NCI-H2227 treated with DMSO at 0.1 percent for 48 hours (cell line): ENCODE results near the gene ATAD3C.
"Not testable (repeated sequence)": the region's sequence is repeated elsewhere in the genome, so short reads cannot be mapped to it uniquely, and the experiment has no call there.

Experiments
- DNase-seq: peaks from one replicate; lab custom pipeline; 2025; lab: John Stamatoyannopoulos, UW

Gene ATAD3C

DNA sequence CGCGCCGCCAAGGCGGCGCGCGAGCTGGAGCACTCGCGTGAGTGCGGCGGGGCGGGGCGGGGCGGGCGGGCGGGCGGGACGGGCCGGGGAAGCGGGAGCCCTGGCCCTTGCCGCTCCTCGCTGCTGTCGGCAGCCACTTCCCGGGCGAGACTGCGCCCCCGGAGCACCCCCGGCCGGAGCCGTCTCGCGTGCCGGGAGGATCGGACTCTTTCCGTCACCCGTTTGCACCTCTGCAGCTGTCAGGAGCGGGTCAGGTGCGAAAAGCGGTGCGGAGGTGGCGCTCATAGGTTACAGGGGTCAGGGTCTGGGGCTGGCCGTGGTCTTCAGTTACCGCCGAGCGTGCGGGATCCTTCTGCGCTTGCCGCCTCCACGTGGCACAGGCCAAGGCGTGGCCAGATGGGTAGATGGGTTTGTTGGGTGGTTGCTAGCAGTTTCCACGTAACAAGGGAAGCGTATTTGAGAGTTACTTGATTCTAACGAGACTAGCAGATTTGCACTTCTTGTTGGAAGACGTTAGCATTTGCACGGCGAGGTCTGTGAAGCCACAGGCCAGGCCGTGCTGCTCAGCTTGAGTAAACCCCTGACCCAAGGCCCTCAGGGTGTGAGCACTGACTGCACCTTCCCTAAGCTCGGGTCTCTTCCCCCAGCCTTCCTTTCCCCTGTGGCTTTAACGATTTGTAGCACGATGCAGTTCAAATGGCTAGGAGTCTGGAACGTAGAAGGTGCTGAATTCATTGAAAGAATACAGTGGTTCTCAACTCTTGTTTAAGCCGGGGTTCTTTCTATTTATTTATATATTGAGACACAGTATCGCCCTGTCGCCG is 22.8 kb downstream of the ATAD3C start:
- not testable (repeated sequence) for DNase-seq

DNA sequence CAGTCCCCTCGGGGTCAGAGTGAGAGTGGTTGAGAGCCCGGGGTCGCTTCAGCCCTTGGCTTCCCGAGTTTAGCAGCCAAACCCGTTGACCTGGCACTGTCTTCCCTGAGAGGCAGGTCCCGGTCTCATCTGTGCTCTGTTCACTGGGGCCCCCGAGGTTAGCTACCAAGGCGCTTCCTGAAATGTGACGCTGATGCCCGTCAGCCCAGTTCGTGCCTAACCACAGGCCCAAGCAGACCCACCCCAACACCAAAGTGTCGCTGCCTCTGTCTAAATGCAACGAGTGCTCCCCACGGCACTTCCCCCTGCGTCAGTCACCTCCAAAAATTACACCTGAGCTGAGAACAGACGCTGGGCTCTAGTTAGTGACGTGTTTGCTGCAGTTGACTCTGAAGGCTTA is 26.5 kb downstream of the ATAD3C start:
- not testable (repeated sequence) for DNase-seq

GRCh38 chr1:1477206-1477605 is 27.7 kb downstream of the ATAD3C start:
- no peak for DNase-seq

DNA sequence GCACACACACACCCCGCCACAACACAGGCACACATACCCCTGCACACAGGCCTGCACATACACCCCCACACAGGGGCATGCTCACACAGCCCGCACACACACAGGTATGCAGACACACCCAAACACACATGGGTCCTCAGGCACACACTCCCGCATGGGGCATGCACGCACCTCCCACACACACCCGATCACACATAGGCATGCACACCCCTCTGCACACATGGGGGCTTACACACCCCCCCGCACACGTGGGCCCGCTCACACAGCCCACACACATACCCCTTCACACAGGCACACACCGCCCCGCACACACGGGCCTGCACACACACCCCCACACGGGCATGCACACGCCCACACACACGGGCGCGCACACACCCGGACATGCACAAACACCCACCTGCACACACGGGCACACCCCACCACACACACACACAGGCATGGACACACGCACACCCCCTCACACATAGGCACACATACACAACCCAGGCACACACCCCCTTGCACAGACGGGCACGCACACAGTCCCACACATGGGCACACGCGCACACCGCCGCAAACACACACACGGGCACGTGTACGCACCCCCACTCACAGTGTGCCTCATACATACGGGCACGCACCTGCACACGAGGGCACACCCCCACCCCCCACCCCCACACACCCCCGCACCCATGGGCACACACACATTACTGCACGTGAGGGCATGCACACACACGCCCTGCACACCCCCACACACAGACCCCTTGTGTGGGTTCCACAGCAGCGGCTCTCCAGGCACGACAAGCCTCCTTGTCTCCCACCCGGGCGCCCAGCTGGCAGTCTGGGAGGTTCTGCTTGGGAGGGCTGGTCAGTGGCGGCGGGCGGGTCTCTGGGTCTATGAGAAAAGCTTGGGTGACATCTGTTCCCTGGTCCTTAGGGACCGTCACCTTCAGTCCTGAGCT is 30.3 kb downstream of the ATAD3C start:
- no peak for DNase-seq

DNA sequence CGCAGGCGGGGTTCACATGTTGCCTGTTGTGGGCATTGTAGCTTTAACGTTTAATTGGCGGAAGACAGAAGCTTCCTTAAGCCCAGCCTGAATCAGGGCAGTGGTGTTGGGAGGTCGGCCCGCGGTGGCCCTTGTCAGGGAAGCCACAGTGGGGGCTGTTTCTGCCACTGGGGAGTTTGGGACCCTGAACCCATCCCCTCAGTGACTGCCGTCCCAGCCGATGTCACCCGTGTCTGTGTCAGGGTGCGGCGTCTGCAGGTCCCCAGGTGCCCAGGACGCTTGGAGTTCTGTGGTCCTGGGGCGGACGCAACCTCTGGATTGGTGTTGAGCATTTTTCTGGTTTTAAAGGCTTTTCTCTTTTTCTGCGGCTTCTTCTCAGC is 31.0 kb downstream of the ATAD3C start:
- DNase-seq, result not testable (repeated sequence)

DNA sequence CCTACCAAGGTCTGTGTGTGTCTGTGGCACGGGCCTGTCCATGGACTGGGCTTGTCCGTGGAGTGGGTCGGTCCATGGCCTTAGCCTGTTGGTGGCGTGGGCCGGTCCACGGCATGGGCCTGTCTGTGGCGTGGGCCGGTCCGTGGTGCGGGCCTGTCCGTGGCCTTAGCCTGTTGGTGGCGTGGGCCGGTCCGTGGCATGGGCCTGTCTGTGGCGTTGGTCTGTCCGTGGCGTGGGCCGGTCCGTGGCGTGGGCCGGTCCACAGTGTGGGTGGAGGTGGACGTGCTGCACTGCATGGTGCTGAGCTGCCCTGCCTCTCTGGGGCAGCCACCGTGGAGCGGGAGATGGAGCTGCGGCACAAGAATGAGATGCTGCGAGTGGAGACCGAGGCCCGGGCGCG is 32.3 kb downstream of the ATAD3C start:
- DNase-seq, result not testable (repeated sequence)

GRCh38 chr1:1482856-1483255 is 33.4 kb downstream of the ATAD3C start:
- no peak for DNase-seq

DNA sequence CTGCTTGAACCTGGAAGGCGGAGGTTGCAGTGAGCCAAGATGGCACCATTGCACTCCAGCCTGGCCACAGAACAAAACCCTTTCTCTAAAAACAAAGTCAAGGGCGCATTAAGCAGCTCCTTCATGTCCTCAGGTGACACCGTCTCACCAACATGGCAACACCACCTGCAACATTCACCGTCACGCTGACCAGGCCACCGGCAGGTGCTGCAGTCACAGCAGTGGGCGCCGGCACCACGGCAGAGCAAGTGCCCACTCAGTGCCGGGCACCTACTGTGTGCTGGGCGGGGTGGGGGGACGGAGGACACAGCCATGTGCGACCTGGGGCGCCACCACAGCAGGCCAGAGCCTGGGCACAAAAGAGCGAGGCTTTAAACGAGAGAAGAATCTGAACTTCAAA is 34.2 kb downstream of the ATAD3C start:
- DNase-seq, result no peak

- DNase-seq, result not testable (repeated sequence)
Measured at GRCh38 chr1:1484976-1485750, 35.7 kb downstream of the ATAD3C start.

GRCh38 chr1:1485755-1486317 is 36.3 kb downstream of the ATAD3C start:
- DNase-seq, result not testable (repeated sequence)

DNA sequence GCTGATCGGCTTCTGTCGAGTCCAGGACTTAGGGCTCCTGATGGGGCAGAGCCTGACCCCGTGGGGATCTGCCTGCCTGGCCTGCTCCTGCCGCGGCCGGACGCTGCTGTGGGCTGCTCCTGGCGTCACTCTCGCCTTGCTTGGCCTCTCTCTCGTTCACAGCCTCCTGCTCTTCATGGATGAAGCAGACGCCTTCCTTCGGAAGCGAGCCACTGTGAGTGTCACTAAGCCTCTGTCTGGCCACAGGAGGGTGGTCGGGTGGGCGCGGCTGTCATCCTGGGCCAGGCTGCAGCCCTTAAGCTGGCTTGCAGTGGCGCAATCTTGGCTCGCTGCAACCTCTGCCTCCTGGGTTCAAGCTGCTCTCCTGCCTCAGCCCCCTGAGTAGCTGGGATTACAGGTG is 38.2 kb downstream of the ATAD3C start:
- DNase-seq, result no peak

DNA sequence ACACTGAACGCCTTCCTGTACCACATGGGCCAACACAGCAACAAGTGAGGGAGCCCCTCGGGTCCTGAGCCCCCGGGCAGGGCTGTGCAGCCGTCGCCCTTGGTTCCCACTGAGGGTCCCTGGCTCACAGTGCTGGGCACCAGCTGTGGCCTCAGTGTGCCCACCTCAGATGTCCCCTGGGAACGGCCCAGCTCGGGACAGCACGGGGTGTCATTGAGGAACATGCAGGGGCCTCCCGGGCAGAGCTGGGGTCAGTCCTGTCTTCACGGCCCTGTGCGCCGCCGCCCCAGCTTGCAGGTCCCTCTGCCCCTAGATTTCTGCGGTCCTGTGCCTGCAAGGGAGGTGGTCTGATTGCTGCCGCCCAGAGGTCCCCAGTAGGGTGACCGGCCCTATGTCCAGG is 39.7 kb downstream of the ATAD3C start:
- DNase-seq, result no peak

DNA sequence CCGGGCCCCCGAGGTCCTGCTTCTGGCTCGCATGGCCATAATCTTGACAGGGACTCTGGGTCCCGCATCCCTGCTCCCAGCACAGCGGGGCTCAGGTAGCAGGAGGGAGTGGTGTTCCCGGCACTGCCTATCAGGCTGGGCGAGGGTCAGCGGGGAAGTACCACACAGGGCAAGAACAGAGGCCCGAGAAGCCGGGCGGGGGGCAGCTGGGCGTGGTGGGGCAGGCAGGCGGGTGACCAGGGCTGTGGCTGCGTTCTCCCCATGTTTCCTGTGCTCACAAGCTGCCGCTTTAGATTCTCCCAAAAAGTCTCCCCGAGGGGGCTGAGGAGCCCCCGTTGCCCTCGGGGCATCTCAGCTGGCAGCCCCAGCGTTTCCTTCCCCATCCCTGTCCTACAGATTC is 40.4 kb downstream of the ATAD3C start:
- DNase-seq, result no peak

DNA sequence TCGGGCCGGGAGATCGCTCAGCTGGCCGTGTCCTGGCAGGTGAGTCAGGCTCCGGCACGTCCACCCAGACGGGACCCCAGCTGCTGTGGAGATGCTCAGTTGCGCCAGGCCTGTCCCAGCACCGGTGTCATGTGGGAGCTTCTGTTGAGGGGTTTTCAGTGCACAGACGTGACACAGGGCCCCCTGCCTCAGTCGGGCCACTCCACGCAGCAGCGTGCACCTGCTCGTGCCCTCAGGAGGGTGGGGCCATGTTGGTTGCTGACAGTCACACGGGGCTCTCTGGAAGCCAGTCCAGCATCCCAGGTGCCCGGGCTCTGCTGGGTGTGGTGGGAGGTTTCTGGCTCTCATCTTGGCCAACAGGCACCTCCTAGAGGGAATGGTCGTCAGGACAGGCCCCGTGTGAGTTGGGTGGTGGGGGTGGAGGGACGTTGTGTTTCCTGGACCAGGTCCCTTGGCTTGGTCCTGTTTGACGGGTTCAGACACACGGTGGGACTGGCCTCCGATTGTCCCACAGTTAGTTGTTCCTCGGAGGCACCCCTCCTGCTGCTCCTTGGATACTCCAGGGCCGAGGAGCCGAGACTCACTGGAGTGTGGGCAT is 41.2 kb downstream of the ATAD3C start:
- no peak for DNase-seq

DNA sequence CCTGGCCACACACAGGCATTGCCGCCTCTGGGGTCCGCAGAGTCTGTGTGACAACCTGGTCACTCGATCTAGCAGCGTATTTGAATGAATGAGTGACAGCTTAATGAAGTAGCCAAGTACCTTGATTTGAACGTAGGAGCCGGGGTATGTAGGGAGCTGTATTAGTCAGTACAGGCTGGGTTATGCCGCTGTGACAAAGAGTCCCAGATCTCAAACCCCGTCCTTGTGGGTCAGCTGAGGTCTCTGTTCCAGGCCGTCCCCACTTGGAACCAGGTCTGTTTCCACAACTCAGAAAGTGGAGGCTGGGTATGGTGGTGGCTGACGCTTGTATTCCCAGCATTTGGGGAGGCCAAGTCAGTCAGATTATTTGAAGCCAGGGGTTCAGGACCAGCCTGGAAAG is 42.1 kb downstream of the ATAD3C start:
- no peak for DNase-seq

DNA sequence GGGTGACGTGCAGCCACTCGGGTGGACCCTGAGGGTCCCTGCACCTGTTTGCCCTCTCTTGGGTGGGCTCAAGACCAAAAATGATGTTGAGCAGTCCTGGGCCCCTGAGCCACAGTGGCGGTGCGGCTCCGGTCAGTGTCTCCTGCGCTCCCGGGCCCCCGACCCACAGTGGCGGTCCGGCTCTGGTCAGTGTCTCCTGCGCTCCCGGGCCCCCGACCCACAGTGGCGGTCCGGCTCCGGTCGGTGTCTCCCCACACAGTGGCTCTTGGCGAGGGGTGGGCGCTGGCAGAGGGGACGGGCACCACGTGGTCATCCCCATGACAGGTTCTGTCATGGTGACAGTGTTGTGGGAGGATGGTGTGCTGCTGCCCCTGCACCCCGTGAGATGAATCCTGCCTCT is 44.8 kb downstream of the ATAD3C start:
- not testable (repeated sequence) for DNase-seq

GRCh38 chr1:1495461-1495975 is 46.0 kb downstream of the ATAD3C start:
- DNase-seq, result not testable (repeated sequence)

DNA sequence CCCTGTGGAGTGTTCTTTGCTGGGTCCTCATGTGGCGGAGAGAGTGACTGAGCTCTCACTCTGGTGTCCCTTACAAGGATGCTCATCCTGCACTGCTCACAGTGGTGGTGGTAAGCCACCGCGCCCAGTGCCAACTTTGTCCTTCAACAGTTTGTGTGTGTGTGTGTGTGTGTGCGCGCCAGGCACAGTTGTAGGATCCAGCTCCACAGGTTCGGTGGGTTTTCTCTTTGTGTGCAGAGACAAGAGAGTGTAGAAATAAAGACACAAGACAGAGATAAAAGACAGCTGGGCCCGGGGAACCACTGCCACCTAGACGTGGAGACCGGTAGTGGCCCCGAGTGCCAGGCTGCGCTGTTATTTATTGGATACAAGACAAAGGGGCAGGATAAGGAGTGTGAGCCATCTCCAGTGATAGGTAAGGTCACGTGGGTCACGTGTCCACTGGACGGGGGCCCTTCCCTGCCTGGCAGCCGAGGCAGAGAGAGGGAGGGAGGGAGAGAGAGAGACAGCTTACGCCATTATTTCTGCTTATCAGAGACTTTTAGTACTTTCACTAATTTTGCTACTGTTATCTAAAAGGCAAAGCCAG is 55.4 kb downstream of the ATAD3C start:
- DNase-seq, result peak; percentile 13

DNA sequence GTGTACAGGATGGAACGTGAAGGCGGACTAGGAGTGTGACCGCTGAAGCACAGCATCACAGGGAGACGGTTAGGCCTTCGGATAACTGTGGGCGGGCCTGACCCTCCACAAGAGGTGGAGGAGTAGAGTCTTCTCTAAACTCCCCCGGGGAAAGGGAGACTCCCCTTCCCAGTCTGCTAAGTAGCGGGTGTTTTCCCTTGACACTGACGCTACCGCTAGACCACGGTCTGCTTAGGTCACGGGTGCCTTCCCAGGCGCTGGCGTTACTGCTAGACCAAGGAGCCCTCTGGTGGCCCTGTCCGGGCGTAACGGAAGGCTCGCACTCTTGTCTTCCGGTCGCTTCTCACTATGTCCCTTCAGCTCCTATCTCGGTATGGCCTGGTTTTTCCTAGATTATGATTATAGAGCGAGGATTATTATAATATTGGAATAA is 55.9 kb downstream of the ATAD3C start:
- not testable (repeated sequence) for DNase-seq

- not testable (repeated sequence) for DNase-seq
Measured at GRCh38 chr1:1505801-1506200, 56.3 kb downstream of the ATAD3C start.

- DNase-seq, result no peak
Measured at GRCh38 chr1:1507305-1507704, 57.8 kb downstream of the ATAD3C start.
